Upper lobe of left lung (tissue), 4 donors: ENCODE results near the gene TAS2R38.

Source experiments
- CTCF ChIP-seq, 6 experiments: fragments of 450-650 bp in 4 of 6; fragments of 200-600 bp in 2 of 6; sonication (generic) in 2 of 6; IDR thresholded peaks; one replicate each; pipeline ENCODE4 v1.5.1; 2016 to 2019; ENCODE audit warnings: antibody characterized with exemption in 6 of 6
- POLR2A ChIP-seq, 4 donors: fragments of 450-650 bp; IDR thresholded peaks; one replicate each; pipeline ENCODE4 v1.5.1; 2016 to 2017; ENCODE audit warnings: antibody characterized with exemption in 4 of 4, mild to moderate bottlenecking in 2 of 4

DNA sequence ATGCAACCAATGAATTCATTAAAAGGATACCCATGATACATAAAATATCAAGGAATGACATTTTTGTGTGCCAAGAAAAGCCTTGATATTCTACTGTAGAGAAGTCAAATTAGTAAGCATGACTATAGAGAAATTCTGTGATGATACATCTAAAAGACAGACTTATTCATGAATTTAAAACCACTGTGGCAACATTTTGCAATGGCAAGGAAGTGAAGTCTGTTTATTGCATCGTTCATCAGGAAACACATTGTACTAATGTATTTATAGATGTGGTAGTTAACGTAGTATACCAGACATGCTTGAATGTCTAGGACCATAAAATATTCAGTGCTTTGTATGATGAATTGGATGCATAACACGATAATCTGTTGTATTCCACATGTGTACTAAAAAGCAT is 17.5 kb downstream of the TAS2R38 start:
- TF ChIP-seq CTCF (IDR thresholded peaks at IDR 0.05) (no peak), POLR2A (IDR thresholded peaks at IDR 0.05) (no peak)
